GM15510 (cell line): ENCODE results near the gene ACTL8.

Experiments
- POLR2A ChIP-seq: IDR thresholded peaks from 3 replicates; pipeline ENCODE4 v1.6.1; 2011; ENCODE audit warnings: borderline replicate concordance; ENCODE audit not compliant: insufficient read length; ENCODE audit errors: extremely low read depth

ACTL8 gene

GRCh38 chr1:17755120-17755519 lies at the start of gene ACTL8:
Gene ACTL8, plus strand, starts transcription at chr1:17755333. Its CDS starts 67,676 bp downstream, at chr1:17823009.
- TF ChIP-seq POLR2A = no peak

- TF ChIP-seq POLR2A = no peak
These were observed 48.7 kb upstream of the ACTL8 start for GRCh38 chr1:17706445-17706844.

DNA sequence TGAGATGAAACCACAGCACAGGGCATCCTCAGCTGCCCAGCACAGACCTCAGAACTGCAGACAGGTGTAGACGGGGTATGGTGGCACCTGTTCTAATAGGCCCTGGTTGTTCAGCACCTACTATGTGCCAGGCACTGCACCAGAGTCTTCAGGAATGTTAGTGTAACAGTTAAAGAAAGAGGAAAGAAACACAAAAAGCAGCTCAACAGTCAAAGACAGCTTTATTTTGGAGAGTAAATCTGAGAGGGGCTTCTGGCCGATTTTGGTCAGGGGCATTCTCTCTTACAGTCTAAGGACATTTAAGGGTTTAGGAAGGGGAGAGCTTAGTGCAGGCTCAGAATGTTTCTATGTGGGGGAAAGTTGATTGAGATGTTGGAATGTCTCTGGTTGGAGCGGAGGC lies 45.2 kb upstream of the ACTL8 start:
- TF ChIP-seq POLR2A = no peak

- no peak for TF ChIP-seq POLR2A
These were observed 44.1 kb upstream of the ACTL8 start for GRCh38 chr1:17710889-17711576.

DNA sequence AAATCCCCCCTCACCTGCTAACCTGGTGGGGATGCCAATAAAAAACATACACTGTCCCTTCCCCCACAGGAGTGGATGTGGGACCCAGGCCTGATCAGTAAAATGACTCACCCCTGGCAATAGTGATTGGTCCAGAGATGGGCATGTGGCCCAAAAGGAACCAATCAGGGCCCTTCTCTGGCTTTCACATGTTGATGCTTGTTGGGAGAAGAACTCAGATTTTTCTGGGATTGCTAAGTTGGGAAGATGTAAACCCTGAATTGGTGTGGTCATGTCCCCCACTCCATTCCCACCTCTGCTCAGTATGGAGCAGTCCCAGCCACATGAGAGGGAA lies 43.6 kb upstream of the ACTL8 start:
- no peak for TF ChIP-seq POLR2A

DNA sequence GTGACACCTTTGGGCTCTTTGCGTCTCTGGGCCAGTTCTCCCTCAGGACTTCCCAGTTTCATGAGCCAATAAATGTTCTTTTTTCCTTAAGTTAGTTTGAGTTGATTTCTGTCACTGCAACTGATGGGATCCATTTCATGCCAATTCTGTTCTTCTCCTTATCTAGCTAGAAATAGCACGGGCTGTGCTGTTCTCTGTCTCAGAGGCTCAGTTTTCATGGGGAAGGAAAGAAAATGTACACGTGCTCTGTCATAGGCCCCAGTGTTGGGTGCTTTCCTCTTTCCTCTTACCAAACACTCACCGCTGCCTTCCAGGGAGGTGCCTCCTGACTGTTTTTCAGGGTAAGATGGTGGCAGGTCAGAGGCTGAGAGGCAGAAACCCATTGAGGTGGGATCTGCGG lies 43.2 kb upstream of the ACTL8 start:
- TF ChIP-seq POLR2A = no peak

DNA sequence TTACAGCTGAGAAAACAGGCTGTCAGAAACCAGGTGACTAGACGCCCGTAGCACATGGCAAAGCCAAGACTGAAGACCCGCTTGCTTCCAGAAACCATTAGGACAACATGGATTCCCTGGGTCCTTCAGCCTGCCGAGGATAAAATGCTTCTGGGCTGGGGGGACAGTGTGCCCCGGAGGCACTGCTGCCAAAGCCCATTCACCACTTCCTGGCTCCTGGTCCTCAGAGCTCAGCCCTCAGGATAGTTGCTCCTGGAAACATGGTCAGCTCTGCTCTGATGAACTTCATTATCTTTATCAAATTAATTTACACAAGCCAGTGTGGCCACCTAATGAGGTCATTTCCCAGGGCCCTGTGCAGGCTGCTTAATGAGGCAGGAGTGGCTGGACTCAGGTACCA lies 41.1 kb upstream of the ACTL8 start:
- TF ChIP-seq POLR2A = no peak

- no peak for TF ChIP-seq POLR2A
These were observed 37.3 kb upstream of the ACTL8 start for GRCh38 chr1:17717594-17718535.

GRCh38 chr1:17719874-17720273 lies 35.3 kb upstream of the ACTL8 start:
- no peak for TF ChIP-seq POLR2A

GRCh38 chr1:17721444-17721843 lies 33.7 kb upstream of the ACTL8 start:
- no peak for TF ChIP-seq POLR2A

DNA sequence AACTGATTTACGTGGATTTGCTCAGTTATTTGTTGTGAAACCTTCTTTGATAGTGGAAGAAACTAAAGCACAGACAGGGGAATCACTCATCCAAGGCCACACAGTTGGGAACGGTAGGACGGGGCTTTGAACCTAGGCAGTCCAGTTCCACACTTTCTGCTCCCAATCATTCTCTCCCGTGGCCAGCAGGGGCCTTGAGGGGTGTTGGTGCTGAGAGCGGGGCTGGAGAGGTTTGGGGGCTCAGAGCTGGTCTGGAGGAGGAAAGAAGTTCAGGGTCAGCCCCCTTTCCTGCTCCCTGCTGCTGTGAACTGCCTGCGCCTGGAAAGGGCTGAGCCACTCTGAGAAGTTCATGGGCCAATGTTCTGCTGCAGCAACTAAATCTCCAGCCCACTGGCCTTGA lies 31.4 kb upstream of the ACTL8 start:
- TF ChIP-seq POLR2A = no peak

DNA sequence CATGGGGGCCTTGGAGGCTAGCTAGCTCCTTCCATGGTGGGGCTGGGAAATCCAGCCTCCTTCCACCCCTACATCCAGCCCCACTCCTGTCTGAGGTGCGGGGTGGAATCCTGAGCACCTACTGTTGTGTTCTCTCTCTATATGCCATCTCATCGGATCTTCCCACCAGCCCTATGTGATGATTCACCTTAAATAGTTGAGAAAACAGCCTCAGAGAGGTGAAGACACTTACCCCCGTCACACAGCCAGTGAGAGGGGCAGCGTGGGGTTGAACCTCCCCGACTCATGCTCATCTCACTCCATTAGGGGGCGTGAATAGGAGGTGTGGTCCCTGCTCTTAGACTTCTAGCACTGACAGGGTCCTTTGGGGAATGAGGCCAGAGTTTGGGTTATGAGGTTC lies 31.0 kb upstream of the ACTL8 start:
- no peak for TF ChIP-seq POLR2A

DNA sequence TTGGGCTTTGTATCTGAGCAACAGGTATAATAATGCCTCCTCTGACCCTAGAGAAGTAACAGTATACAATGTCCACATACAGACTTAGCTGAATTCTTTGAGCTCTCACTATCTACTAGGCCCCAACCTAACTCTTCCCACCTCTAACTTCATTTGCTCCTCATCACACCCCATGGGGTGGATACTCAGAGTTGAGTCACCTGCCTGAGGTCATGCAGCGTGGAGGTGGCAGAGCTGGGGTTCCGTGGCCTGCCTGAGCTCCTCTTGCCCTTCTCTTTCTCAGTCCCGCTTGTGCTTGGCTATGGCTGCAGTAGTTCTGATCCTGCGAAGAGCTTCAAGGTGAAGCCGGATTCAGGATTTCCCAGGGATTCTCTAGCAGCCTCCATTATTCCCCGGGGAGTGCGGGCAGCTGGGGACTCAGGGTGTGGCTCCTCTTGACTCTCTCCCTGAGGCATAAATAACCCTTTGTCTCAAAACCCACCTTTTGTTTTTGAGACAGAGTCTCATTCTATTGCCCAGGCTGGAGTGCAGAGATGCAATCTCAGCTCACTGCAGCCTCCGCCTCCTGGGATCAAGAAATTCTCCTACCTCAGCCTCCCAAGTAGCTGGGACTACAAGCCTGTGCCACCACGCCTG lies 29.9 kb upstream of the ACTL8 start:
- no peak for TF ChIP-seq POLR2A

GRCh38 chr1:17725811-17726582 lies 29.1 kb upstream of the ACTL8 start:
- no peak for TF ChIP-seq POLR2A

DNA sequence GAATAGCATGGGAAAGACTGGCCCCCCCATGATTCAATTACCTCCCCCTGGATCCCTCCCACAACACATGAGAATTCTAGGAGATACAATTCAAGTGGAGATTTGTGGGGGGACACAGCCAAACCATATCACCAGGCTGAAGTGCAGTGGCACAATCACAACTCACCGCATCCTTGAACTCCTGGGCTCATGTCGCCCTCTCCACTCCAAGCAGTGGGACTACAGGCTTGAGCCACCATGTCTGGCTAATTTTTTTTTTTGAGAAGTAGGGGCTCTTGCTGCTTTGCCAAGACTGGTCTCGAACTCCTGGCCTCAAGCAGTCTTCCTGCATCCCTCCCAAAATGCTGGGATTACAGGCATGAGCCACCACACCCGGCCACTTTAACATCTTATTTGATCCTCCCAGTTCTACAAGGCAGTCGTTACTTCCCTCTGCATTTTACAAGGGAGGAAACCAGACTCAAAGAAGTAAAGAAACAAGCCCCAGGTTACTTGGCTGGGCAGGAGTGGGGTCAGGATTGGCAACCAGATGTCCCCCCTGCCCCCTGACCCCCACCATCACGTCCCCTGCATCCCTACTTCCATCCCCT lies 26.9 kb upstream of the ACTL8 start:
- no peak for TF ChIP-seq POLR2A

DNA sequence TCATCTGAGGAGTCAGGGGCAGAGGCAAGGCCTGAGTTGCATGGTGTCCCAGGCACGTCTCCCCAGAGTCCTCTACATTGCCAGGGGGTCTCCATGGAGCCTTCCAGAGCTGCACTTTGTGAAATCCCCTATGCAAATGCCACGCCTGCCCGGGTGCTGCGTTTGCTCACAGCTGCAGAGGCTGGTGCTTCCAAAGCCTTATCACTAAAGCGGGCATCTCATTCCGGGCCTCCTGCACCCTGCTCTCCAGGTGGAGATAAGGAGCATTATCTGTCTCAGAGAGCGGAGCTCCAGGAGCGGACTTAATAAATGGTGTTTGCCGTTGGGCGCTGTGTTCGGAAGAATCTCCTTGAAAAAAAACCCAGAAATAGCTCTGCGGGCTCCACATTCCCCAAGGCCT lies 25.9 kb upstream of the ACTL8 start:
- TF ChIP-seq POLR2A = no peak
